GM10248 (cell line): Measurements from ENCODE around the gene PRELID2.

Source experiments
- CTCF ChIA-PET: fragments of 300-600 bp; sonication (Branson Sonifier 250); formaldehyde crosslinking; extraction: SDS; loops from one replicate; lab custom pipeline; 2021; ENCODE audit warnings: antibody characterized with exemption; lab: Yijun Ruan, JAX
- POLR2A ChIA-PET: fragments of 350-650 bp; sonication (Branson Sonifier 250); formaldehyde crosslinking; extraction: SDS; loops from one replicate; lab custom pipeline; 2020; ENCODE audit warnings: antibody characterized with exemption; lab: Yijun Ruan, JAX
- DNase-seq: peaks from one replicate; pipeline ENCODE4 v3.0.0; 2012; ENCODE audit errors: extremely low spot score
- CTCF ChIP-seq: IDR thresholded peaks from 2 replicates; pipeline ENCODE4 v1.5.1; 2012; ENCODE audit warnings: mild to moderate bottlenecking, low read depth; ENCODE audit errors: extremely low read depth, missing control alignments, control extremely low read depth

The PRELID2 gene

GRCh38 chr5:145791866-145792265 lies 43.3 kb downstream of the PRELID2 start:
- no peak for DNase-seq
- POLR2A ChIA-PET = no interaction called here
- TF ChIP-seq CTCF = no peak
- CTCF ChIA-PET = no interaction called here

- CTCF ChIA-PET = no interaction called here
- TF ChIP-seq CTCF = no peak
Measured at GRCh38 chr5:145787996-145788395, 47.1 kb downstream of the PRELID2 start.

GRCh38 chr5:145787507-145787906 lies 47.6 kb downstream of the PRELID2 start:
- no peak for DNase-seq
- TF ChIP-seq CTCF = no peak
- ChIA-PET CTCF (interaction anchor here (0.7 kb wide), 1 partner anchor 13 kb away, joined by 3 read pairs; no protein-coding TSS in a partner anchor), POLR2A (no interaction called here)

More at GRCh38 chr5:145787996-145788395, 47.1 kb downstream of the PRELID2 start:
- no peak for DNase-seq
- POLR2A ChIA-PET = no interaction called here

- no peak for DNase-seq
- CTCF ChIA-PET = interaction anchor here (0.7 kb wide), 1 partner anchor 12 kb away, joined by 3 read pairs; no protein-coding TSS in a partner anchor
- TF ChIP-seq CTCF = no peak
- POLR2A ChIA-PET = no interaction called here
Measured at GRCh38 chr5:145787001-145787400, 48.1 kb downstream of the PRELID2 start.

- ChIA-PET CTCF (interaction anchor here (1.5 kb wide), 1 partner anchor 12 kb away, joined by 3 read pairs; no protein-coding TSS in a partner anchor), POLR2A (no interaction called here)
- DNase-seq = no peak
- TF ChIP-seq CTCF = no peak
Measured at GRCh38 chr5:145780982-145781381, 54.2 kb downstream of the PRELID2 start.

- no peak for DNase-seq
- ChIA-PET CTCF (interaction anchor here (1.0 kb wide), 1 partner anchor 49 kb away, joined by 3 read pairs; no protein-coding TSS in a partner anchor), POLR2A (interaction anchor here (0.5 kb wide), 1 partner anchor 130 kb away, joined by 3 read pairs; no protein-coding TSS in a partner anchor)
- TF ChIP-seq CTCF = no peak
Measured at GRCh38 chr5:145778144-145778900, 56.8 kb downstream of the PRELID2 start.
